ENCODE data around the gene MT1M.
"Not testable (repeated sequence)": the region's sequence is repeated elsewhere in the genome, so short reads cannot be mapped to it uniquely, and the experiment has no call there.

Gene MT1M

GRCh38 chr16:56632156-56632847 lies at the start of gene MT1M:
Gene MT1M (plus strand): TSS chr16:56632659. CDS start chr16:56632732, 73 bp downstream.
- DNase-seq (ENCODE audit: low read depth): no peak

DNA sequence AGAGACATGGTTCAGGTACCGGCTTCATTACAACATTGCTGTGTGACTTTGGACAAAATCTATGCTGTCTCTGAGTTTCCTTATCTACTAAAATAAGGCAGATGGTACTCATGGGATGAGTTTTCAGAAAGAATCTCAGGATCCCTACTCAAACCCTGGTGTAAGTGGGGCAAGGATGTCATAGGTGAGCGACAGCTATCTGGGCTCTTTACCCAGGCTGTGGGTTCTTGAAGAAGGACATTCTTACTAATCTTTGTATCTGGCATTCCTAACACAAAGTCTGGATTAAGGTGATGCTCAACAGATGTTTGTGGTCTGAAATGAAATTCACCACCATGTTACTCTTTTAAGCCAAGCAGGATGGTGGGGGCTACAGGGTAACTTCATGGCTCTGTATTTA lies 49.5 kb upstream of the MT1M start:
- DNase-seq (ENCODE audit: low read depth): not testable (repeated sequence)

GRCh38 chr16:56583351-56584168 lies 48.9 kb upstream of the MT1M start:
- DNase-seq (ENCODE audit: low read depth): no peak

DNA sequence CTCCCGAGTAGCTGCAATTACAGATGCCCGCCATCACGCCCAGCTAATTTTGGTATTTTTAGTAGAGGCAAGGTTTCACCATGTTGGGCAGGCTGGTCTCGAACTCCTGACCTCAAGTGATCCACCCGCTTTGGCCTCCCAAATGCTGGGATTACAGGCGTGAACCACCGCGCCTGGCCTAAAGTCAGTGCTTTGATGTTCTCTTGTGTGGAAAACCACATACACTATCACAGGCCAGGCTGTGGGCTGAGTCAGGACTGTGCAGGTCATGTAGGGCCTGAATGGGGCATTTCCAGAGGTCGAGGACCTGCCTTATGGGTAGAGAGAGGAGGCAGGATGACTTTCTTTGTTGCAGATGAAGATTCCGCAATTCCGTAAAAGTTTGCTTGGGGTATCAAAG lies 48.2 kb upstream of the MT1M start:
- DNase-seq (ENCODE audit: low read depth): no peak

GRCh38 chr16:56588781-56589140 lies 43.7 kb upstream of the MT1M start:
- no peak for DNase-seq (ENCODE audit: low read depth)

GRCh38 chr16:56589141-56590039 lies 43.1 kb upstream of the MT1M start, which contains the start of gene MT3:
Gene MT3 (plus strand): TSS chr16:56589528. CDS start chr16:56589591, 63 bp downstream.
- no peak for DNase-seq (ENCODE audit: low read depth)

- no peak for DNase-seq (ENCODE audit: low read depth)
Measured at GRCh38 chr16:56591377-56592060, 40.9 kb upstream of the MT1M start.

GRCh38 chr16:56593573-56594291 lies 38.7 kb upstream of the MT1M start:
- no peak for DNase-seq (ENCODE audit: low read depth)

DNA sequence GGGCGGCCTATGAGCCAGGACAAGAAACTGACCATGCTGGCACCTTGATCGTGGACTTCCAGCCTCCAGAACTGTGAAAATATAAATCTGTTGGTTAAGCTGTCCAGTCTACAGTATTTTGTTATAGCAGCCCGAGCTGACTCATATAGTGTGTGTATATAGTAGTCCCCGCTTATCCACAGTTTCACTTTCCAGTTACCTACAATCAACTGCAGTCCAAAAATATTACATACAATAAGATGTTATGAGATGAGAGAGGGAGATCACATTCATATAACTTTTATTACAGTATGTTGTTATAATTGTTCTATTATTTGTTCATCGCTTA lies 38.2 kb upstream of the MT1M start:
- no peak for DNase-seq (ENCODE audit: low read depth)

DNA sequence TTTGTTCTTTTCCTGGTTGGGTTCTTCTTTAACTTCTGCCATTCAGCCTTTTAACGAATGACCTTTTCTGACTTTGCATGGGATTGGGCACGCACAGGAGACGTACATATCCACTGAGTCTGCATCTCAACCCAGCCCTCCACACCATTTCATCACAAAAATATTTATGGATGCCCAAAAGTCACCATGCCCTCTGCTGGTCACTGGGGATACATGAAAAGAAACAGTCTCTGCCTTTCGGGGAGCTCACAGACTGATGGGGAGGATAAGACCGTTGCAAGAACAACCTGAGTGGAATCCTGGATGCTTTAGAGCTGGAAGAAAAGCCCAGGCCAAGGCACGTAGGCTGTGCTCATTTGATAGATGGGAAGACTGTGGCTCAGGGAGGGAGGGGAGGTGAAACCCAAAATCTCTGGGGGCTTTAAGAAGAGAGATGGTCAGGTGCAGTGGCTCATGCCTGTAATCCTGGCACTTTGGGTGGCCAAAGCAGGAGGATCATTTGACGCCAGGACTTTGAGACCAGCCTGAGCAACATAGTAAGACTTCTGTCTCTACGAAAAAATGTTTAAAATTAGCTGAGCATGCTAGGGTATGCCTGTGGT lies 32.0 kb upstream of the MT1M start:
- DNase-seq (ENCODE audit: low read depth): no peak

GRCh38 chr16:56601325-56601724 lies 31.1 kb upstream of the MT1M start:
- DNase-seq (ENCODE audit: low read depth): no peak

DNA sequence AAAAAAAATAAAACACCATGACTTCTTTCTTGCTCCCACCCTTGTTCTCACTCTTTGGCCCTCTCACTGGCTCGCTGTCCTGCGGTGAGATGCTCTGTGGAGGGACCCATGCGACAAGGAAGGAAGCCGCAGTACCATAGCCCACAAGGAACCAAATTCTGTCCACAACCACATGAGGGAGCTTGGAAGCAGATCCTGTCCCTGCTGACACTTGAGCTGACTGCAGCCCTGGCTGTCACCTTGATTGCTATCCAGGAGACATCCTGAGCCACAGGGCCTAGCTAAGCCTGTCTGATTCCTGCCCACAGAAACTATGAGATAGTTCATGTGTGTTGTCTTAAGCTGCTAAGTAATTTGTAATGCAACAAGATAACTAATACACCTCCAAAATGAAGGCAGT lies 28.9 kb upstream of the MT1M start:
- no peak for DNase-seq (ENCODE audit: low read depth)

GRCh38 chr16:56604966-56605365 lies 27.5 kb upstream of the MT1M start:
- DNase-seq (ENCODE audit: low read depth): no peak

- no peak for DNase-seq (ENCODE audit: low read depth)
Measured at GRCh38 chr16:56605475-56605874, 27.0 kb upstream of the MT1M start.

DNA sequence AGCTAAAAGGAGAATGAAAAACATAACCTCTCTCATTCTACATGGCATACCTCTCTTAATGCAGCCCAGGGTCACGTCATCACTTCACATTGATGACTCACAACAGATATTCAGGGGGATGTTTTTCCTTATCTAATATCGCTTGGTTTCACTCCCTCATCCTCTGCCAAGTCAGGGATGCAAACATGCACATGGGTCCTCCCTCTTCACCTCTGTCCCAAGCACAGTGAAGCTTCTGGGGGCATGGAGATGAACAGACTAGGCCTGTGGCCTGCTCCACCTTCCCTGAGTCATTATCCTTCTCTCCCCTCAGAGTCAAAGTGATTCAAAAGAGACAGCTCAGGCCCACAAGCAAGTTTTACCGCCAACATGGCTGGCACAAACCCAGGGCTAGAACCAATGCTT lies 26.4 kb upstream of the MT1M start:
- DNase-seq (ENCODE audit: low read depth): no peak

GRCh38 chr16:56606476-56607108 lies 25.9 kb upstream of the MT1M start:
- no peak for DNase-seq (ENCODE audit: low read depth)

GRCh38 chr16:56607109-56607618 lies 25.3 kb upstream of the MT1M start:
- DNase-seq (ENCODE audit: low read depth): peak; percentile 97

- DNase-seq (ENCODE audit: low read depth): no peak
Measured at GRCh38 chr16:56607675-56608042, 24.8 kb upstream of the MT1M start.

- no peak for DNase-seq (ENCODE audit: low read depth)
Measured at GRCh38 chr16:56608043-56608875, 24.2 kb upstream of the MT1M start, which contains the start of gene MT2A. Gene MT2A (plus strand): TSS chr16:56608584. CDS start chr16:56608656, 72 bp downstream.

Data from non-pigmented ciliary epithelial cell (primary cell).